ENCODE data around the gene E2F4. TPM values are rescaled to one million over a fixed set of nuclear protein-coding genes. Genes with fewer than 3 reads are reported as not detected.

The E2F4 gene
- total and polyA plus RNA-seq, 7 donors = 22.6 to 106 (median 46.6) TPM

DNA sequence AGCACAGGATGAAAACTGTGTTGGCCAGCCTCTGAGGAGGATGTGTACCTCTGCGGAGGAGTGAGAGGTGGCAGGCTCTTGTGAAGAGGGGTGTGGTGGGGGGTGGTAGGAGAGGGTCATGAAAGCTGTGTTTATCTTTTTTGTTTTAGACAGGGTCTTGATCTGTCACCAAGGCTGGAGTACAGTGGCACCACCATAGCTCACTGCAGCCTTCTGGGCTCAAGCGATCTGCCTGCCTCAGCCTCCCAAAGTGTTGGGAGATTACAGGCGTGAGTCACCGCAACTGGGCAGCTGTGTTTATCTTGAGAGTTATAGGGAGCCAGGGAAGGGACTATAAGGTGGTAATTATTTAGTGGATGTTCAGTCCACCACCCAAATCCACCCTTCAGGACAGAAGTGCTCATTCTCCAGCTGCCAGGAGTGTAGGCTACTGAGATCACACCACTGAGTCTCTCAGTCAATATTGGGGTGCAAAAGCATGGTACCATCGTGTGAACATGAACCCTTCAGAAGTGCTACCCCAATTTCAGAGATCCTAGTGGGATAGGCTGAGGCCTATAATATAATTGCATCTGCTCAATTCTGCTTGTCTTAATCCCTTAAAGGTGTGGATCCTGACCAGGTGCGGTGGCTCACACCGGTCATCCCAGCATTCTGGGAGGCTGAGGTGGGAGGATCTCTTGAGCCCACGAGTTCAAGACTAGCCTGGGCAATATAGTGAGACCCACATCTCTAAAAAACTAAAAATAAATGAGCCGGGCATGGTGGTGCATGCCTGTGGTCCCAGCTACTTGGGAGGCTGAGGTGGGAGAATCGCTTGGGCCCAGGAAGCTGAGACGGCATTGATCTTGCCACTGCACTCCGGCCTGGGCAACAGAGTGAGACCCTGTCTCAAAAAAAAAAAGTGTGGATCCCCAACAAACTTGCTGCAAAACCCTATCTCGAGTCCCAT lies 1.2 kb upstream of the E2F4 start:
- Histone ChIP-seq H3K4me3 (no peak overlapping the region), H3K36me3 (ENCODE audit: insufficient read depth in 1 of 2, low read depth in 1 of 2) (peaks cover 10 to 22% of the 10 kb centered on the region in 2 donors), H3K9me3 (no peaks in the 10 kb centered on the region), H3K27ac (peak overlapping the region; percentile 87), H3K4me1 (peaks cover 28% of the 10 kb centered on the region), H3K27me3 (ENCODE audit: insufficient read depth in 3 of 3, low read length in 2 of 3) (no peaks in the 10 kb centered on the region)
- no peak for DNase-seq
- ATAC-seq = no peak
- TF ChIP-seq, protein P1, sequence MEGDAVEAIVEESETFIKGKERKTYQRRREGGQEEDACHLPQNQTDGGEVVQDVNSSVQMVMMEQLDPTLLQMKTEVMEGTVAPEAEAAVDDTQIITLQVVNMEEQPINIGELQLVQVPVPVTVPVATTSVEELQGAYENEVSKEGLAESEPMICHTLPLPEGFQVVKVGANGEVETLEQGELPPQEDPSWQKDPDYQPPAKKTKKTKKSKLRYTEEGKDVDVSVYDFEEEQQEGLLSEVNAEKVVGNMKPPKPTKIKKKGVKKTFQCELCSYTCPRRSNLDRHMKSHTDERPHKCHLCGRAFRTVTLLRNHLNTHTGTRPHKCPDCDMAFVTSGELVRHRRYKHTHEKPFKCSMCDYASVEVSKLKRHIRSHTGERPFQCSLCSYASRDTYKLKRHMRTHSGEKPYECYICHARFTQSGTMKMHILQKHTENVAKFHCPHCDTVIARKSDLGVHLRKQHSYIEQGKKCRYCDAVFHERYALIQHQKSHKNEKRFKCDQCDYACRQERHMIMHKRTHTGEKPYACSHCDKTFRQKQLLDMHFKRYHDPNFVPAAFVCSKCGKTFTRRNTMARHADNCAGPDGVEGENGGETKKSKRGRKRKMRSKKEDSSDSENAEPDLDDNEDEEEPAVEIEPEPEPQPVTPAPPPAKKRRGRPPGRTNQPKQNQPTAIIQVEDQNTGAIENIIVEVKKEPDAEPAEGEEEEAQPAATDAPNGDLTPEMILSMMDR (IDR thresholded peaks at IDR 0.05) = no peak
- intact Hi-C loops (cut with DNase I) = loop anchor here in 1 of 2 donors (5.0 kb wide), 1 partner anchor 37 kb away; the partner anchor contains the start of gene TMEM208
- 74 to 80% (median 79%) methylated on average over 13 of the region's 13 CpGs for WGBS, 3 donors

DNA sequence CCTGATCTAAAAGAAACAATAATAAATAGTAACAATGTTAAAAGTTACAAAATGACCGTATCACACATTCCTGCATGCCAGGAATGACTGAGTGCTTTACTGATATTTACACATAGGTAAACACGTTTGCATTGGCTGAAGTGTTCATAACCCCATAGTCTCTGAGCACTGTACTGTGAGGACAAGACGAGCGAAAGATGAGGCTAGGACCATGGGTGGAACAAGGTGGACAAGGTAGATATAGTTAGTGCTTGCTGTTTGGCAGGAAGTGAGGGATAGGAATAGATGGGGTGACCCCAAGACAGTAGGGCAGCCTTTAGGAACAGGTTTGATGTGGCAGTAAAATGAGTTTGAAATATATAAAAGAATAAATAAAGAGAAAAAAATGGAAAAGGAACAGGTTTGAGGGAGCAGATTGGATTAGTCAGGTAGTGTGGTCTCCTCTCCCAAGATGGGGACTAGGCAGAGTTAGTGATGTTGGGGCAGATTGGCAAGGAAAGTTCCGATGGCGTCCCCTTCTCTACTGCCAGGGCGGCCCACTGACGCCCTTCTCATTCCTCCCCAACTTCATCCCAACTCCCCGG lies 452 bp upstream of the E2F4 start:
- ATAC-seq (peak in 1 of 4 donors; percentile 1), DNase-seq (no peak)
- TF ChIP-seq, protein P1 (IDR thresholded peaks at IDR 0.05) = no peak
- Histone ChIP-seq H3K9me3 (no peaks in the 10 kb centered on the region), H3K4me3 (peak overlapping the region; percentile 100), H3K27ac (peak overlapping the region; percentile 87), H3K4me1 (peaks cover 25% of the 10 kb centered on the region), H3K36me3 (ENCODE audit: insufficient read depth in 1 of 2, low read depth in 1 of 2) (peaks cover 11 to 30% of the 10 kb centered on the region in 2 donors), H3K27me3 (ENCODE audit: insufficient read depth in 3 of 3, low read length in 2 of 3) (no peaks in the 10 kb centered on the region)
- WGBS, 3 donors = 22 to 25% (median 23%) methylated on average over 9 of the region's 9 CpGs
- intact Hi-C loops (cut with DNase I) = loop anchor here in 1 of 2 donors (5.0 kb wide), 1 partner anchor 36 kb away; the partner anchor contains the start of gene TMEM208

DNA sequence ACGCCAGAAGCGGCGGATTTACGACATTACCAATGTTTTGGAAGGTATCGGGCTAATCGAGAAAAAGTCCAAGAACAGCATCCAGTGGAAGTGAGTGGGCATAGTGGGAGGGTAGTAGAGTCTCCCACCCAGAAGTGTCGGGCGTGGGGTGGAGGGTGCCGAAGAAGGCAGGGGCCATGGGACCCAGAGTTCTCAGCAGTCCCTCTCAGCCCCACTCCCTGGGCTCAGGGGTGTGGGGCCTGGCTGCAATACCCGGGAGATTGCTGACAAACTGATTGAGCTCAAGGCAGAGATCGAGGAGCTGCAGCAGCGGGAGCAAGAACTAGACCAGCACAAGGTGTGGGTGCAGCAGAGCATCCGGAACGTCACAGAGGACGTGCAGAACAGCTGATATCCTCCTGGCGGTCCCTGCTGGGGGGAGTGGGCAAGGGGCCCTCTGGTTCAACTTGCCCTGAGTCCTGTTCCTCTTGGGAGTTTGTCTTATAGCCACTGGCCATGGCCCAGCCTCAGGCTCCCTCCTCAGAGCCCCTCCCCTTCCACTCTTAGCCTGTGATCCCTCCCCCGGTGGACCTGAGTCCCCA lies 916 bp downstream of the E2F4 start:
- Histone ChIP-seq H3K36me3 (ENCODE audit: insufficient read depth in 1 of 2, low read depth in 1 of 2) (peaks cover 11 to 44% of the 10 kb centered on the region in 2 donors), H3K9me3 (no peaks in the 10 kb centered on the region), H3K27ac (peak overlapping the region; percentile 87), H3K4me1 (peaks cover 25% of the 10 kb centered on the region), H3K4me3 (peak overlapping the region; percentile 100), H3K27me3 (ENCODE audit: insufficient read depth in 3 of 3, low read length in 2 of 3) (no peaks in the 10 kb centered on the region)
- no peak for ATAC-seq
- TF ChIP-seq, protein P1 (IDR thresholded peaks at IDR 0.05) = no peak
- 21 to 23% (median 23%) methylated on average over 17 of the region's 17 CpGs for WGBS, 3 donors
- intact Hi-C loops (cut with DNase I) = loop anchor here in 1 of 2 donors (5.0 kb wide), 1 partner anchor 34 kb away; the partner anchor contains the start of gene TMEM208
- no peak for DNase-seq

DNA sequence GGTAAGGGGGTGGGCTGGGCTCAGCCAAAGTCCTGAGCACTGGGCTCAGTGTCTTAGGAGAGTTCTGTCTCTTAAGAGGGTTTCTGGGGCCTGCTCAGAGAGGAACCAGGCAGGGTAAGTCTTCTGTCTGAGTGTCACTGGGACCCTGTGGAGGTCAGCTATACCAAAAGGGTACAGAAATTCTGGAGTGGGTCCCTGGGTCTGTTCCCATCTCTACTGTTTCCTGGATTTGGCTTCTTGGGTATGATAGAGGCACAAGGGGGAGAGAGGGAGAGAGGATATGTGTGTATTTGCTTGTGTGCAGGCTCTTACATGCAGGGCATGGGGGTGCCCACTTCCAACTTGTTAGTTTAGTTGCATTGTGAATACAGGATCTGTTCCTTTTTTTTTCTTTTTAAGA lies 1.6 kb downstream of the E2F4 start:
- H3K4me3 ChIP-seq = peak overlapping the region; percentile 100
- H3K9me3 ChIP-seq = no peaks in the 10 kb centered on the region
- no peak for DNase-seq
- peaks cover 16 to 48% of the 10 kb centered on the region in 2 donors for H3K36me3 ChIP-seq (ENCODE audit: insufficient read depth in 1 of 2, low read depth in 1 of 2)
- peaks cover 30% of the 10 kb centered on the region for H3K4me1 ChIP-seq
- peak overlapping the region; percentile 87 for H3K27ac ChIP-seq
- H3K27me3 ChIP-seq (ENCODE audit: insufficient read depth in 3 of 3, low read length in 2 of 3) = no peaks in the 10 kb centered on the region
- ATAC-seq = no peak
- intact Hi-C loops (cut with DNase I) = loop anchor here in 1 of 2 donors (5.0 kb wide), 1 partner anchor 34 kb away; the partner anchor contains the start of gene TMEM208
- TF ChIP-seq, protein P1 (IDR thresholded peaks at IDR 0.05) = no peak
